NCI-H1092 treated with DMSO at 0.1 percent for 48 hours (cell line): ENCODE results near the gene MGAT4D.
A peak's percentile ranks its signal among the peaks of the same experiment; 100 is the strongest.
"Not testable (repeated sequence)": the region's sequence is repeated elsewhere in the genome, so short reads cannot be mapped to it uniquely, and the experiment has no call there.

Experiments used
- DNase-seq: peaks from one replicate; lab custom pipeline; 2025; lab: John Stamatoyannopoulos, UW

The MGAT4D gene

GRCh38 chr4:140439644-140440142, 58.4 kb downstream of the MGAT4D start:
- DNase-seq, result no peak

DNA sequence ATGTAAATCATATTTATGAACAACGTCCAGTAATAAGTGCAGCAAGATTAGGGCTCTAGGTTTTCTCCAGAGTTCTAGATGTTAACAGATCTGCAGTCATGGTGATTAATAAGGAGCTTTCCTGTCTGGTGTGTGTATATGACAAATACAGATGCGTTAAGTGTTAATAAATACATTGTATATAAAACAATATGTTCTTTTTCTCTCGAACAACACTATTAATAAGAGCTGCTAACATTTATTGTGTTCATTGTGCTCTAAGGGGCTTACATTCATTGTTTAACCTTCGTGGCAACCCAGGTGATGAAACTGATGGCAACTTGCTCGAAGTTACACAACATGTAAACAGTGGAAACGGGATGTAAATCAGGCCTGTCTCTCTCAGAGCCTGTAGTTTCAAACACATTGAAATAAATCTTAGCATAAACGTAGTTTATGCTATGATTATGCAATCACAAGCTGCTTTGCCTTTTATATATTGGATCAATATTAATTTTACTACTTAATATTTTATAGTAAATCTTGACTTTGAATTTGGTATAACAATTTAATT, 70.1 kb downstream of the MGAT4D start:
- DNase-seq, result no peak

DNA sequence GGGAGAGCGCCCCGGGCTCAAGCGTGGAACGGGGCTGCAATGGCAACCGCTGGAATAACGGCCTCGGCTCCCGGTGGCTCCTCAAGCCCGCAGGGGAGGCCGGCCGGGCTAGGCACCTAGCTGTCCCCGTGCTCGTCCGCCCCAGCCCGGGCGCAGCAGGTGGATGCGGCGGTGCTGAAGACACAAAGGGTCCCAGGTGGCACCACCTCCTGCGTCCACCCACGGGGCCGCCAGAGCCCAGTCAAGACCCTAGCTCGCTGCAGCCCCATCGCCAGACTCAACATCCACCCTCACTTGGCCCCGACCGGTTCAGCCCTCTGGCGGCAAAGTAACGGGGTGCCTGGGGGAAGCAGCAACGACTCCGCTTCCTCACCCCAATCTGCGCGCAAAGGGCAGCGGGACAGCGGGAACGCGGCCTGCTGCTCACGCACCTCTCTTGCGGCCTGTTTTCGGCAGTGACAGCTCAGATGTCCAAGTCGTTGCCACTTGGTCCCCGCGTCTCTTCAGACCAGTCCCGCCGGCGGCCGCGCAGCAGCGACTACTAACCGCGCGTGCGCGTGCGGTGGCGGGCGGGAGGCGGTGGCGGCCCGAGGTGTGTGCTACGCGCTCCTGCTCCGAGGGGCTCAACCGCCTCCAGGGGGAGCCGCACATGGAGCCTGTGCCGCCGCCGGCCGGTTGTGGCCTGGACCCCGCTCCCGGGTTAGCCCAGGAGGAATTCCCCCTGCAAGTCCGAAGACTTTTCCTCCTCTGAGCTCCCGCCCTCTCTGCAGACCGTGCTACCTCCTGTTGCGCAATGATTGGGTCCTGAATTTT, 70.8 kb downstream of the MGAT4D start, which contains the start of gene CLGN:
Gene CLGN, minus strand, starts transcription at position 543 of the 813 bp plus-strand sequence. CDS start 14,570 bp downstream, outside the sequence.
- peak; percentile 93 for DNase-seq

GRCh38 chr4:140426610-140427105, 71.4 kb downstream of the MGAT4D start:
- peak; percentile 83 for DNase-seq

DNA sequence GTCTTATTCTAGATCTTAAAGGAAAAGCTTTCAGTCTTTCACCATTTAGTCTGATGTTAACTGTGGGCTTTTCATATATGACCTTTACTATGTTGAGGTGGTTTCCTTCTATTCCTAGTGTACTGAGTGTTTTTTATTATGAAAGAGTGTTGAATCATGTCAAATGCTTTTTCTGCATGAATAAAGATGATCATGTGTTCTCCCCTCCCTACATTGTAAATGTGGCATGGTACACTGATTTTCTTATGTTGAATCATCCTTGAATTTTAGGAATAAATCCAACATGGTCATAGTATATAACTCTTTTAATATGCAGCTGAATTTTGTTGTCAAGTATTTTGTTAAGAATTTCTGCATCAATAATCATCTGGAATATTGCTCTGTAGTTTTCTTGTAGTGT, 75.0 kb downstream of the MGAT4D start:
- no peak for DNase-seq

- DNase-seq, result not testable (repeated sequence)
These were observed 84.7 kb downstream of the MGAT4D start for GRCh38 chr4:140413130-140413969.

- DNase-seq, result no peak
These were observed 89.1 kb downstream of the MGAT4D start for GRCh38 chr4:140408974-140409373.

DNA sequence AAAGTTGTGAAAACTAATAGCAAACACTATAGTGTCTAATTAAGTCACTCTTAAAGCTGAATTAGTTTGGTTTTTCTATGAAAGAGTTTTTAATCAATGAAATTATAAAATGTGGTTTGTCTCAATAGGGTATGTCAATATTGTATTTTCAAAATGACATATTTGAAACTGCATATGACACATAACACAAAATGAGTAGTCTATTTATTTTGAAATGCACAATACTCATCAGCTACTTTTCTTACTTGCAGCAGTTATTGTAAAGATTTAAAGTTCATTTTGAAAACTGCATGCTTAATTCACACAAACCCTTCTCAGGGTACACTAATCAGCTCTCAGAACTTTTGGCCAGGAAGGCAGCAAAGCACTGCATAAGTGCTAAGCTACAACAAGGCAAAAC, 91.8 kb downstream of the MGAT4D start:
- DNase-seq, result no peak

DNA sequence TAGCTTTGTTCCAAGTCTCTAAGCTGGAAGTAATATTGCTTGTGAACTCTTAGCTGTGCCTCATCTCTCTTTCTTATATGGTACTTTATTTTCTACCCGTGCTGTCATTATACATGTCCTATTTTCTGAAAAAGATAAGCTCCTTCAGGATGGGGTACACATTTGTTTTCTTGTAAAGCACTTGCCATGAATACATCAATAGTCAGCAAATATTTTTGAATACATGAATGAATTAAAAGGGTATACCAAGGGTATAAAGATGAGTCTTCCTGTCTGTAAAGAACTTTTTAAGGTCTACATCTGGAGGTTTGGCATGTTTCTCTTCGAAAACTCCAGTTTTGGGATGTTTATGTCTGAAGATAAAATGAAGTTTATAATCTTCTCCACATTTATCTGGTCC, 98.0 kb downstream of the MGAT4D start:
- DNase-seq, result no peak

GRCh38 chr4:140395668-140396067, 102.4 kb downstream of the MGAT4D start:
- no peak for DNase-seq
